ENCODE measurements around the gene SGPP1. TPM values are rescaled to one million over a fixed set of nuclear protein-coding genes. Genes with fewer than 3 reads are reported as not detected.

Gene SGPP1
- total and polyA plus RNA-seq, 10 of the 15 experiments (the other 5 are each of a cell fraction or from before 2014, with no cell fraction given): 3.5 to 37.7 (median 25.5) TPM

DNA sequence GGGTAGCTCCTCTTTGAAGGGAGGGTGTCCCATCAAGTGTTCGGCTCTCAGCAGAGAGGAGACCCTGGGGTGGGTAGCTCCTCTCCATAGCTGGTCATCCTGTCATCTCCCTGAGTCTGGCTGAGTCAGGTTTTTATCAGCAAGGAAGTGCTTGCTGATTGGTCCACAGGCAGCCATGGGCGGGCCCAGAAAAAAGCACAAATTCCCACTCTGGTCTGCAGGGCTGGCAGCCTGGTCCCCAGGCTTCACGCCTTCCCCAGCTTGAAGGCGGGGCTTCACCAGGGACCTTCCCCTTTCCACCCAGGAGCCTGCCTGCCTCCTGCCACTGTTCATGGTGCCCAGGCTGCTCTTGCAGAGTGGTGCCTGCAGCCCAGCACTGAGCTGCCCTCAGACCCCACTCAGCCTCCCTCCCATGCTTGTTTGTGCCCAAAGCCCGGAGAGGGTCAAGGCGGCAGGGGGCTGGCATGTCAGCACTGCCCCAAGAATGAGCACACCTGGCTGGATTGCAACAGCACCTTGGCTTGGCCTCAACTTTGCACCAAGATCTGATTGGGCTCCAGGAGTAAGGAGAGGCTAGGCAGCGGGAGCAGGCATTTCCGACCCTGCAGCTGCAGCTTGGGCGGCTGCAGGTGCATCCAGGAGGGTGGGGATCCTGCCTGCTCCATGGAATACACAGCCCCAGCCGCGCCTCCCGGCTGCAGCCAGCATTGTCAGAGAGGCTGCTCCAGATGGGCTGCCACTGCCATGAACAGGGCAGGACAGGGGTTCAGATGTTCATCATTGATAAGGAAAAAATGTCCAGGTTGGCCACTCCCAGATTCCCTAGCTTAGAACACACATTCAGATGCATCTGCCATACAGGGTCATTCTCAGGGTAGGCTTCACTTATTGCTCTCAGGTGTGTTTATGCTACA, 64.2 kb downstream of the SGPP1 start (continued):
- TF ChIP-seq SREBF2 (IDR thresholded peaks at IDR 0.05; ENCODE audit: low read length) (no peak), RB1 (IDR thresholded peaks at IDR 0.05; ENCODE audit: borderline replicate concordance) (no peak), HDAC6 (IDR thresholded peaks at IDR 0.05; ENCODE audit: unreplicated experiment) (no peak), HCFC1 (IDR thresholded peaks at IDR 0.05; ENCODE audit: low read length) (no peak)

- no peak overlapping the region for H3K4me3 ChIP-seq
- RAD21 ChIA-PET (ENCODE audit: unreplicated experiment): no interaction called here
- TF ChIP-seq YBX1 (IDR thresholded peaks at IDR 0.05) (no peak), EGR1 (IDR thresholded peaks at IDR 0.05; ENCODE audit: borderline replicate concordance in 1 of 2, low read depth in 2 of 2, low read length in 2 of 2) (no peak), ZSCAN29 (IDR thresholded peaks at IDR 0.05) (no peak), ZNF217 (IDR thresholded peaks at IDR 0.05) (no peak), ZNF207 (IDR thresholded peaks at IDR 0.05; ENCODE audit: borderline replicate concordance) (no peak), ESRRA (IDR thresholded peaks at IDR 0.05; ENCODE audit: low read length) (no peak), MTA2 (IDR thresholded peaks at IDR 0.05; ENCODE audit: low read depth) (no peak), POLR2A (IDR thresholded peaks at IDR 0.05; ENCODE audit: low read depth, low read length) (no peak), ZZZ3 (IDR thresholded peaks at IDR 0.05; ENCODE audit: control insufficient read depth, insufficient read length, low read depth) (no peak), ZNF622 (IDR thresholded peaks at IDR 0.05) (no peak), FOXM1 (IDR thresholded peaks at IDR 0.05; ENCODE audit: low read depth, low read length) (no peak), USF1 (IDR thresholded peaks at IDR 0.05; ENCODE audit: borderline replicate concordance, extremely low read length, insufficient read depth, low read depth, low read length) (no peak), RAD51 (IDR thresholded peaks at IDR 0.05) (no peak)
- TF ChIP-seq, protein P1, sequence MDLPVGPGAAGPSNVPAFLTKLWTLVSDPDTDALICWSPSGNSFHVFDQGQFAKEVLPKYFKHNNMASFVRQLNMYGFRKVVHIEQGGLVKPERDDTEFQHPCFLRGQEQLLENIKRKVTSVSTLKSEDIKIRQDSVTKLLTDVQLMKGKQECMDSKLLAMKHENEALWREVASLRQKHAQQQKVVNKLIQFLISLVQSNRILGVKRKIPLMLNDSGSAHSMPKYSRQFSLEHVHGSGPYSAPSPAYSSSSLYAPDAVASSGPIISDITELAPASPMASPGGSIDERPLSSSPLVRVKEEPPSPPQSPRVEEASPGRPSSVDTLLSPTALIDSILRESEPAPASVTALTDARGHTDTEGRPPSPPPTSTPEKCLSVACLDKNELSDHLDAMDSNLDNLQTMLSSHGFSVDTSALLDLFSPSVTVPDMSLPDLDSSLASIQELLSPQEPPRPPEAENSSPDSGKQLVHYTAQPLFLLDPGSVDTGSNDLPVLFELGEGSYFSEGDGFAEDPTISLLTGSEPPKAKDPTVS (IDR thresholded peaks at IDR 0.05; ENCODE audit: low read depth, low read length): no peak
- TF ChIP-seq, protein P2, sequence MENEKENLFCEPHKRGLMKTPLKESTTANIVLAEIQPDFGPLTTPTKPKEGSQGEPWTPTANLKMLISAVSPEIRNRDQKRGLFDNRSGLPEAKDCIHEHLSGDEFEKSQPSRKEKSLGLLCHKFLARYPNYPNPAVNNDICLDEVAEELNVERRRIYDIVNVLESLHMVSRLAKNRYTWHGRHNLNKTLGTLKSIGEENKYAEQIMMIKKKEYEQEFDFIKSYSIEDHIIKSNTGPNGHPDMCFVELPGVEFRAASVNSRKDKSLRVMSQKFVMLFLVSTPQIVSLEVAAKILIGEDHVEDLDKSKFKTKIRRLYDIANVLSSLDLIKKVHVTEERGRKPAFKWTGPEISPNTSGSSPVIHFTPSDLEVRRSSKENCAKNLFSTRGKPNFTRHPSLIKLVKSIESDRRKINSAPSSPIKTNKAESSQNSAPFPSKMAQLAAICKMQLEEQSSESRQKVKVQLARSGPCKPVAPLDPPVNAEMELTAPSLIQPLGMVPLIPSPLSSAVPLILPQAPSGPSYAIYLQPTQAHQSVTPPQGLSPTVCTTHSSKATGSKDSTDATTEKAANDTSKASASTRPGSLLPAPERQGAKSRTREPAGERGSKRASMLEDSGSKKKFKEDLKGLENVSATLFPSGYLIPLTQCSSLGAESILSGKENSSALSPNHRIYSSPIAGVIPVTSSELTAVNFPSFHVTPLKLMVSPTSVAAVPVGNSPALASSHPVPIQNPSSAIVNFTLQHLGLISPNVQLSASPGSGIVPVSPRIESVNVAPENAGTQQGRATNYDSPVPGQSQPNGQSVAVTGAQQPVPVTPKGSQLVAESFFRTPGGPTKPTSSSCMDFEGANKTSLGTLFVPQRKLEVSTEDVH (IDR thresholded peaks at IDR 0.05; ENCODE audit: low read depth, partially characterized antibody): no peak
Measured at GRCh38 chr14:63662776-63663175, 65.1 kb downstream of the SGPP1 start.

More at GRCh38 chr14:63662776-63663175, 65.1 kb downstream of the SGPP1 start:
- H3K4me2 ChIP-seq (ENCODE audit: control insufficient read depth, insufficient read depth): no peak overlapping the region
- H3K4me1 ChIP-seq (ENCODE audit: control insufficient read depth, insufficient read depth, low read length): no peaks in the 10 kb centered on the region
- WGBS (ENCODE audit: insufficient coverage, insufficient replicate concordance, low lambda C conversion rate, missing lambda C conversion rate): 66% methylated on average over 8 of the region's 8 CpGs
- intact Hi-C loops (cut with micrococcal nuclease; ENCODE audit: unreplicated experiment): no loop called here
- POLR2A ChIA-PET: interaction anchor here (0.6 kb wide), 1 partner anchor 11 kb away, joined by 4 read pairs; no protein-coding TSS in a partner anchor
- BruUV-seq (replicated peaks): no TSS peak
- SMC1A ChIA-PET (ENCODE audit: uncharacterized antibody, unreplicated experiment): interaction anchor here (0.7 to 1.5 kb wide), 4 partner anchors 15 to 116 kb away, joined by 3 to 4 read pairs (median 3); no protein-coding TSS in a partner anchor
- in situ Hi-C loops (cut with MboI): no loop called here
- H3K9ac ChIP-seq (ENCODE audit: control insufficient read depth, insufficient read depth, low read length): no peak overlapping the region
- ATAC-seq: no peak
- H3K27me3 ChIP-seq (replicated peaks in 1 of 2; ENCODE audit: control insufficient read depth in 2 of 2, insufficient read depth in 2 of 2, low read length in 1 of 2): no peaks in the 10 kb centered on the region
- no peak for DNase-seq (ENCODE audit: low read depth, low spot score)
- no peak overlapping the region for H3K27ac ChIP-seq (ENCODE audit: control insufficient read depth, insufficient read depth)
- H3K79me2 ChIP-seq (ENCODE audit: control insufficient read depth, insufficient read depth, low read length): no peaks in the 10 kb centered on the region
- CTCF ChIA-PET: interaction anchor here (1.3 kb wide), 1 partner anchor 23 kb away, joined by 4 read pairs; no protein-coding TSS in a partner anchor
- no peaks in the 10 kb centered on the region for H3K9me3 ChIP-seq (replicated peaks; ENCODE audit: control insufficient read depth, insufficient read depth, low read length)
- no peak for FAIRE-seq
- no peaks in the 10 kb centered on the region for H4K20me1 ChIP-seq (ENCODE audit: control insufficient read depth, insufficient read depth)
- no peaks in the 10 kb centered on the region for H3K36me3 ChIP-seq (ENCODE audit: control insufficient read depth in 2 of 2, insufficient read depth in 2 of 2, low read length in 1 of 2)
- H2AFZ ChIP-seq (ENCODE audit: control insufficient read depth, low read depth, low read length): no peak overlapping the region
